Stimulated activated CD4-positive, alpha-beta T cell treated with anti-CD3 and anti-CD28 coated beads, Interleukin-2, amount 100 ng/mL, for 48 hours (primary cell): ENCODE data around the gene PRAC2.

Experiments used
- DNase-seq, 2 donors: peaks; one replicate each; pipeline ENCODE4 v3.0.0-alpha.2; 2020

PRAC2 gene

GRCh38 chr17:48720266-48721008 is 2.5 kb upstream of the PRAC2 start:
- no peak for DNase-seq

- DNase-seq = no peak
Measured at GRCh38 chr17:48721009-48721402, 2.0 kb upstream of the PRAC2 start.

- no peak for DNase-seq
Measured at GRCh38 chr17:48722201-48722907, 631 bp upstream of the PRAC2 start, which contains the start of gene PRAC1. Gene PRAC1 (minus strand): TSS chr17:48722518. CDS start chr17:48722392, 126 bp downstream.

- no peak for DNase-seq
Measured at GRCh38 chr17:48723423-48724250, 652 bp downstream of the PRAC2 start.

GRCh38 chr17:48724251-48725003 is 1.4 kb downstream of the PRAC2 start:
- peak; percentile 74 to 83 for DNase-seq

GRCh38 chr17:48725004-48725287 is 2.0 kb downstream of the PRAC2 start:
- DNase-seq = no peak

- no peak for DNase-seq
Measured at GRCh38 chr17:48725288-48726064, 2.5 kb downstream of the PRAC2 start.

GRCh38 chr17:48726114-48726915 is 3.3 kb downstream of the PRAC2 start:
- no peak for DNase-seq

GRCh38 chr17:48726916-48727286 is 3.9 kb downstream of the PRAC2 start:
- DNase-seq = no peak

- no peak for DNase-seq
Measured at GRCh38 chr17:48727415-48728175, 4.6 kb downstream of the PRAC2 start.

GRCh38 chr17:48728232-48729231 is 5.5 kb downstream of the PRAC2 start, which contains the start of gene HOXB13:
Gene HOXB13 (minus strand): TSS chr17:48728750. CDS start chr17:48728593, 157 bp downstream.
- peak in 1 of 2 donors; percentile 46 for DNase-seq

- DNase-seq = no peak
Measured at GRCh38 chr17:48729335-48730239, 6.6 kb downstream of the PRAC2 start.

GRCh38 chr17:48730240-48730550 is 7.2 kb downstream of the PRAC2 start:
- DNase-seq = no peak

- DNase-seq = no peak
Measured at GRCh38 chr17:48731355-48731754, 8.4 kb downstream of the PRAC2 start.

- DNase-seq = no peak
Measured at GRCh38 chr17:48732688-48733629, 10.0 kb downstream of the PRAC2 start.

- DNase-seq = no peak
Measured at GRCh38 chr17:48733632-48734328, 10.8 kb downstream of the PRAC2 start.
